ENCODE measurements around the gene GATB. TPM values are rescaled to one million over a fixed set of nuclear protein-coding genes. Genes with fewer than 3 reads are reported as not detected.

The GATB gene
- total RNA-seq, 1 donor from 2014 or later = 26.0 TPM

DNA sequence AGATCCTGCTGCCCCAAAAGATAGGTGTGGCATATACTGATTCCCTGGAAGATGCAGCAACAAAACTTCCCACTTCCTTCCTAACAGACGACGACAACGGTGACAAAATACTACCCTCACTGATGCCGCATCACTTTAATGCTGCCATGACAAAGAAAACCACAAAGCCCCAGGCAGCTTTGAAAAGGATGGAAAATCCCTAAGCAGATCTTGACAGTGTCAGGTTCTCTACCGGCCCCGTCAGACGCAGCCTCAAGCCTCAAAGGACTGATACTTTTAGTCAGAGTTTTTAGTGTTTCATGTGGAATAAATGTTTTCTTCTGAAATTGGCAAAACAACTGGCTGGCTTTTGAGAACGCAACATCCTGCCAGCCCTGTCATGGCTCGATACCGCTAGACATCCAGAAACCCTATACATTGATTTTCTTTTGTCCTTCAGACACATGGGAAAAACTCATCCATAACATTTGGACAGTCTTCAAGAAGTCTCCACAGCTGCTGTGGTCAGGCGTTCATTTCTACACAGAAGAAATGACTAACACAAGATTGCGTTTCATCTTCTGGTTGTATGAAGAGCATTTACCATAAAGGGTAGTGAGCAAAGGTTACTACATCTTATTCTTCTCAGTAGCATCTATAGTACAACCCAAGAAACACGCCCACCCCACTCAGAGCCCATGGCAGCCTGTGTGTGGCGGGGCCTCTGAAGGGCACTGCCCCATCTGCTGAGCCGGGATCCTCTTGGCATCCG, 60.1 kb downstream of the GATB start:
- DNase-seq (ENCODE audit: low read depth) = no peak

DNA sequence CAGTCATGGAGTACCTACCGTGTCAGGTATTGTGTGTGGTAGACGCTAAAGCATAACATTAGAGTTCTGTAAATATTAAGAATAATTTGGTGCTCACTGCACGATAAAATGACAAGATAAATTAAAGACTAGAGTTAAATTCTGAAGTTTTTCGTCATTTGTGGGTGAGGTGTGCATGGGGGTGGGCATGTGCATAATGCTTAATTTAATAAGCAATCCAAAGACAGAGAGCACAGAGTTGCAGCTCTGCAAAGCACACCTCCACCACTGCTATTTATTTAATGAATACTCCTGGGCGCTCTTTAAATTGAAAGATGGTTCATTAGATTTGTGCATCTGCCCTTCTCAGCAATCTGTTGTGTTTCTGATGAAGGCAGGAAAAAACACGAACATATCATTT, 62.6 kb downstream of the GATB start:
- no peak for DNase-seq (ENCODE audit: low read depth)

DNA sequence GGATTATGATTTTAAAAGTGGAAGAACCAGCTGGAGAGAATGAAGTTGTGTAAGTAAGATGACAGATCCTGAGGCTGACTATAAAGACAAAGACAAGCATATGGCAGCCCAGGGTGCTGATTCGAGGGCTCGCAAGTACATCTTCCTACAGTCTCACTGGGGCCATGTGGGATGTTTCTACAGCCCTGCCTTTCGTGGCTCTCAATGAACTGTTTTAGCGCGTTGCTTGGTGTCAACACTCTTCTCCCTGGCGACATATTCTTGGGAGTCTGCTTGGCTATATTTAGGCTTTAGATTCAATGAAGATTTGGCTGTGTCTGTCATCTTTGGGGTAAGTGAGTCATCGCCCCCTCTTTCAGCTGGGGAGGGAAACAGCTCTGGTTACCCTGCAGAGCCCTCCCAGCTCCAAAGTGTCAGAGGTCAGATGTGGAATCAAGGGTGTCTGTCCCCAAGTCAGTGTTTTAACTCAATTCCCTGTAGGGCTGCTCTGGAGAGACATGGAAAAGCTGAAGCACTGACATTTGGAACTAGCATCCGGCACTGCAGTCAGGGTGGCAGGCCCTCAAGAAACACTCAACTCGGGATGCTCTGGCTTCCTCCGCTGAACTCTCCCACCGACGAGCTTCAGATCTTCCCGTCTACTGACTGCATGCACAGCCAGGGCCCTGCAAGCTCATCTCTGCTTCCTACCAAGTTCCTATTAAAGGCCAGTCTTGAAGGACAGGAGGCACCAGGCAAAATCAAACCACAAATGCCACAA, 65.7 kb downstream of the GATB start:
- DNase-seq (ENCODE audit: low read depth) = peak; percentile 48

DNA sequence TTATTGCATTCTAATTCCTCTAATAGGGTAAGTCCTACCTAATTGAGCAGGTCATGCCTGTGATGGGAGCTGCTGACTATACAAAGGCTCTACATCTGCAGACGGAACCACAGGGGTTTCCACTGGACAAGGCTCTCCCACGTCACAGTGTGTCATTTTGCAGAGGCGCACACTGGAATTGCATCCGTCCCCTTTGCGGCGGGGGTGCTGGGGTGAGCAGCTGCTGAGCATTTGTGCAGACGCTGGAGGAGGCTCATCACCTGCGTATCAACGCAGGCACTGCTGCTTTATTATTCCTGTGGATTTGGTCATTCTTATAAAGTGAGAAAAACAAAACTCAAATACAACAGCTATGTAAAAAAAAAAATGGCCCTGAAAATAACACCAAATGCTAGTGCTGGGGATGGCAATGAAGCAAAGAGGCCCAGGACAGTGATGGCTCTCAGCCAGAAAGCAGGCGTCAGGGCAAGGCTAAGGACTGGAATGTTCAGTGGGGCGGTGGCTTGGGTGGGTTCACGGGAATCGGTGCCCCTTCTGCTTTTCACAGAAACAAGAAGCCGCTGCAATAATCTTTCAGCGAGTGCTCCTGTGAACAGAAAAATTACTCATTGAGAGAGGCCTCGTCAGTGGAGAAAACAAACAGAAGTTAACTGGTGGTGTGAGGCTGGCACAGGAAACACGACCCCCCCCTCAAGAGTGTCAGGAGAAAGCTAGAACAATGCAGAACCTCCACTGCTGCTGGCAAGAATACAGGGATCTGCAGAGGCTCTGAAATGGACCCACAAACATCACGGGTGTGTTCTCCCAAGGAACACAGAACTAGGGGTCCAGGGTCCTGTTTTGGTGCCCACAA, 67.8 kb downstream of the GATB start:
- DNase-seq (ENCODE audit: low read depth) = peak; percentile 86

GRCh38 chr4:151692443-151692782, 68.4 kb downstream of the GATB start:
- DNase-seq (ENCODE audit: low read depth) = peak; percentile 66

DNA sequence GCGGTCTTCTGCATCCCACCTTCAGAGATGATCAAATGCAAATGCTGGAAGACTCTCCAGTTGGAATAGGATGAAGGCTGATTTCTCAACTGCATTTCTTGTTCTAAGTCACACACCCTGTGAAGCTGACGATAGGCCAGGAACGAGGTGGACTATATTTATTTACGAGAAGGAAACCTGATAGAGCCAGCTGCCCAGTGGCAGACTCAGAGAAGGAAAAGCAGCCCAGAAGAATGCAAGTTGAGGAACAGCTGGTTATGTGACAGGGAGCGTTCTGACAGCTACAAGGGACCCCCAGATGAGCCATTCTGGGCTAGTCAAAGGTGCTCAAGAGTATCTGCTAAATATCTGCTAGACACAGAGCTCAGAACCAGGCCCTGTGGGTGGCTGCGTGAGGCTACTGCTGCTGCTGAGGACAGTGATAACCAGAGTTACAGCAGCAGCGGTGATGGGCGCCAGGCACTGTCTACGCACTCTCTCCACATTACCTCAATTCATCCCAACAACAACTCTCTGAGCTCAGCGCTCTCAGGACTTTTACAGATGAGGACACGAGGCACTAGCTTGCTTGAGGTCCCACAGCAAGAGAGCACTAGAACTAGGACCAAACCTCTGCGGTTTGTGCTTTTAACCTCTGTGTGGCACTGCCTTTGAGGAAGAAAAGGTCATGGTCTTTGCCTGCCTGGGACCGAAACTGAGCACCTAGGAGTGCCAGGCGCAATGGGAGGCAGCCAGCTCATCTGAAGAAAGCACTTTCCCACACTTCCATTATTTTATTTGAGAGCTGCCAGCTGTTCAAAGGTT, 69.0 kb downstream of the GATB start:
- DNase-seq (ENCODE audit: low read depth) = peak; percentile 83

GRCh38 chr4:151690876-151691275, 69.9 kb downstream of the GATB start:
- DNase-seq (ENCODE audit: low read depth) = no peak

GRCh38 chr4:151690164-151690870, 70.5 kb downstream of the GATB start:
- DNase-seq (ENCODE audit: low read depth) = peak; percentile 41

DNA sequence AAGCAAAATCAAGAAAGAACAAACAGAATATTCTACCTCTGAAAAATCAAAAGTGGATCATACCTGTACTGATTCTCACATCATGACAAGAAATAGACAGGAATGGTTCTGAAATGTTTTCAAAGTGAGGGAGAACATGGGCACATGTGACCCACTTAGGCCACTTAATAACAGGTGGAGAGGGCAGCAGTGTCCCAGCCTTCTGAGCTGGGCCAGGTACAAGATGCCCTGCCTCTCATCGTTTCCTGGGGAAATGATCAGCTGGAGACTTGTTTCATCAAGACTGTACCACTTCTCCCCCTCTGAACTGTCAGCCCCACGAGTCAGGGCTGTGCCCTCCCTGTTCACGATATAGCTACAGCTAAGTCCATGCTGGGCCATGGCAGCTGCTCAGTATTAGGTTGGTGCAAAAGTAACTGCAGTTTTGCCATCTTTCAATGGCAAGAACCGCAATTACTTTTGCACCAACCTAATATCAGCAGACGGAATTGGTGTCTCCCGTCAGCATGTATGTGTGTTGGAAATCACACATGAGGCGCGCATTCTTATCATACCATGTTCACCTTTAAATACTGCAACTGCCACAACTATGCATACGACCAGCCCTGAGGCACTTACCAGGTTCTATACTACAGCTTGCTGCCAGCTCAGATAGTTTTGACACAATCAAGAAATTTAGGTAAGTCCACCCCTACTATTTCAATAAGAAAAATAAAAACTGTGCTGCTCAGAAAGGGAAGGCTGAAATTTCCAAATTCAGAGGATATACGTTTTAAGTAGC, 71.4 kb downstream of the GATB start:
- DNase-seq (ENCODE audit: low read depth) = no peak

GRCh38 chr4:151688785-151689043, 72.1 kb downstream of the GATB start:
- no peak for DNase-seq (ENCODE audit: low read depth)

DNA sequence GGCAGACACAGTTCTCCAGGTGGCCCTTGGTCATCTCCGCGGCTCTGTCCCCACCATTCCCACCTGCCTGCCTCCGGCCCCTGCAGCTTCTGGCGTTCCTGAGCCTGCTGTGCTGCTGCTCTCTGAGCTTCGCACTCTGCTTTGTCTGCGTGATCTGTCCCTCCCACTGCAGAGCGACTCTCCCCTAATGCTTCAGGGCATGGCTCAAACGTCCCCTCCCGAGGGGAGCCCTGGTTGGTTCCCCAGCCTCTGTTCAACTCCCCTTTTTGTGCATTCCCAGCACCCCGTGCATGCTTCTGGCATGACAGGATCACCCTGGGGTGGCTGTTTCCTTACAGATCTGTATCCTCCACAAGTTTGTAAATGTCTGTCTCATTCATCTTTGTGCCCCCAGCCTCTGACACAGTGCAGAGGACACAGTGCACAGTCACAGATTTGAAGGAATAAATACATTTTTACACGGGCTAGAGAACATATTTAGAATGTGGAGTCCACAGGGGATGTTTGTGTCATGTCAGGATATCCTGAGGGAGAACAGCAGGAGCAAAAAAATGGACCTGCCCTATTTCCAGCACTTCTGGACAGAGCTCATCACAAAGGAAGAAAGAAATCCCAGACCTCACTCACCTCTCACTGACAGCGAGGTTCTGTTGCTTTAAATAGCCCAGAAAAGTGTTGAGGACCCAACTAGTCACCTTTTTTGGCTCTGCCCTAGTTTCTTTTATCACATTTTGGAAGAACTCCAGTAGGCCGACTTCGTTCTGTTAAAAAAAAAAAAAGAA, 72.6 kb downstream of the GATB start:
- no peak for DNase-seq (ENCODE audit: low read depth)

DNA sequence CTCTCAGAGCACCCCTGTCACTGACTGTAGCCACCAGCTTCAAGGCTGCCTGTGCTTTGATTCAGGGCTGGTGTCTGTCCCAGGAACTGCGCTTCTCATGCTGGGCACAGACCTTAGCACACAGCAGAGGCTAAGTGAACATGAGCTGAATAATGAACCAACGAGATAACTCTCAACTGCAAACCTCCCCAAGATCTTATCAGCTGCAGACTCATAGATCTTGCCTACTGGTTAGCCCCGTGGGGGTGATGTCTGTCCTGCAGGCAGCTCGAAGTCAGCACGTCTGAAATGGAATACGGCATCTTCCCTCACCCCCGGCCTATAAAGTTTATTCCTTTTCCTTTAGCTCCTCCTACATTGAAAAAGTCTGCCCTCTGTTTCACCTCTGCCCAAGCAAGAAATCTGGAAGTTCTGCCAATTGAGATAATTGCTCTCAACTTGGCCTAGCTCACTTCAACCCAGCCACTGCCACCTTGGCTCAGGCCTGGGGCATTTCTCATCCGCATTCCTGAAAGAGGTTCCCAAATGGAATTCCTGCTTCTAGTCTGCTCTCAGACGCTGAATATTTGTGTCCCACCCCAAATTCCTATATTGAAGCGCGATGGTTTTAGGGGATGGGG, 73.7 kb downstream of the GATB start:
- DNase-seq (ENCODE audit: low read depth) = no peak

GRCh38 chr4:151685303-151685702, 75.5 kb downstream of the GATB start:
- no peak for DNase-seq (ENCODE audit: low read depth)

DNA sequence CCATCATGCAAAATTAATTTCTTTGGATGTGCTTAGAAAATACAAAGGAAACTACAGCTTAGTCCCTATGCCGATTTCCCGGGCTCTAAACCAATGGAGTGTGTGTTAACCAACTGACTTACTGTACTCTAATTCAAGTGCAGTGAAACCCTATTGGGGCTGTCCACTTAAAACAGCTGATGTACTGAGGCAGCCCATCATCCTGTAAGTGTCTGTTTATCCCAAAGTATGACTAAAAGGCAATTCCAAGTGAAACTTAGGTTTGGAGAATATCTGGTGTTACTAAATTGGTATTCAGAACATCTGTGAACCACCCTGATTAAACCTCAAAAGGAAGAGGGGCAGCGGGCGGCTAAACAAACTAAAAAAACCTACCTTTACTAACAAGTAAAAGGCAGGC, 79.7 kb downstream of the GATB start:
- no peak for DNase-seq (ENCODE audit: low read depth)

- DNase-seq (ENCODE audit: low read depth) = no peak
Measured at GRCh38 chr4:151679231-151679630, 81.6 kb downstream of the GATB start.

DNA sequence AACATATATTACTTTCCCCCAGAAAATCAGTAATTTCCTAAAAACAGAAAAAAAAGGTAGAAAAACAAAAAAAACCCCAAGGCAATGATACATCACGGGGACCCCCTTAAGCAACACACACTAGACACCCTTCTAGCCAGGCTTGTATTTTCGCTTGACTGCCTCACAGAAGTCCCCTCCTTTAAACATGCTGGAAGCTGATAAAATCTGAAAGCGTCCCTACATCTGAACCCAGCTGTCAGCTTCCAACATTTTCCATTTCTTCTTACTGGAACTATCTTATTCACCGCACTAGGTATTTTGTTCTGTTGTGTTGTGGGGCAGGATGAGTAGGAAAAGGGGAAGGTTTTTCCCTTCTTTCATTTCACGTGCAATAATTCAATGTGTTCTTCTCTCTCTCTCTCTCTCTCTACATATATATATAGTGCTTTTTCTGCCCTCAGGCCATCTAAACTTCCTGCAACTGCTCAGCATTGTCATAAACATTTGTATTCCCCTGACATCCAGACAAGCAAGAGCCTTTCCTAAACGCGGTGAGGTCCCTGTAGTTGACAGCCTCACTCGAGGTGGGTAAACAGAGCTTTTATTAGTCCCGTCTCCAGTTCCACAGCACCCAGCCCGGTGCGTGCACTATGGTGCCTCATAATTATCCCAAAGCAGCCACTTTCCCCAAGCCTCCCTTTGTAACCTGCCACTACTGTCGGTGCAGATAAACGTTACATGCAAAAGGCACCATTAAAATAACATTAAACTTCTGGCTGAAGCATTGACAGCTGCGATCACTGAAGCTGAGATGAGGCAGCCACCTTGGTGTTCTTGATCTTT, 82.5 kb downstream of the GATB start:
- no peak for DNase-seq (ENCODE audit: low read depth)

DNA sequence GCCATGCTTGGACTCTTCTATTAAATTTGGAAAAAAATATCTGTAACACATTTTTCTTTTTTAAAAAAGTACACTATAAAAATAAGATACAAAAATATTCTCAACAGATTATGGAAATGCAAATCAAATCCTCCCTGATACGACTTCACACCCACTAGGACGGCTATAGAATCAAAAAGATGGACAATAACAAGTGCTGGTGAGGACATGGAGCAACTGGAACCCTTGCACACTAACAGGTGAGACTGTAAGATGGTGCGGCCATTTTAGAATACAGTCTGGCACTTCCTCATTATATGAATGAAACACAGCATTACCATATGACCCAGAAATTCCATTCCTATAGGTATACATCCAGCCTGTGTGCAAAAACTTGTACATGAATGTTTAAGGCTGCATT, 83.6 kb downstream of the GATB start:
- no peak for DNase-seq (ENCODE audit: low read depth)

- peak; percentile 67 for DNase-seq (ENCODE audit: low read depth)
Measured at GRCh38 chr4:151676301-151676700, 84.5 kb downstream of the GATB start.

Measured in myocyte (in vitro differentiated cells).